Tracheal epithelial cell (primary cell): ENCODE measurements around the gene PPM1M. TPM values are rescaled to one million over a fixed set of nuclear protein-coding genes. Genes with fewer than 3 reads are reported as not detected.

ENCODE experiments used
- total RNA-seq: library from RNA; depleted of rRNA; stranded (reverse); fragments of >200 nt; gene quantifications from 2 replicates; pipeline ENCODE4 v1.2.1, GENCODE V29; 2014

Gene PPM1M, protein sequence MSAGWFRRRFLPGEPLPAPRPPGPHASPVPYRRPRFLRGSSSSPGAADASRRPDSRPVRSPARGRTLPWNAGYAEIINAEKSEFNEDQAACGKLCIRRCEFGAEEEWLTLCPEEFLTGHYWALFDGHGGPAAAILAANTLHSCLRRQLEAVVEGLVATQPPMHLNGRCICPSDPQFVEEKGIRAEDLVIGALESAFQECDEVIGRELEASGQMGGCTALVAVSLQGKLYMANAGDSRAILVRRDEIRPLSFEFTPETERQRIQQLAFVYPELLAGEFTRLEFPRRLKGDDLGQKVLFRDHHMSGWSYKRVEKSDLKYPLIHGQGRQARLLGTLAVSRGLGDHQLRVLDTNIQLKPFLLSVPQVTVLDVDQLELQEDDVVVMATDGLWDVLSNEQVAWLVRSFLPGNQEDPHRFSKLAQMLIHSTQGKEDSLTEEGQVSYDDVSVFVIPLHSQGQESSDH
- total RNA-seq: 3.4 and 6.0 TPM in 2 replicates

DNA sequence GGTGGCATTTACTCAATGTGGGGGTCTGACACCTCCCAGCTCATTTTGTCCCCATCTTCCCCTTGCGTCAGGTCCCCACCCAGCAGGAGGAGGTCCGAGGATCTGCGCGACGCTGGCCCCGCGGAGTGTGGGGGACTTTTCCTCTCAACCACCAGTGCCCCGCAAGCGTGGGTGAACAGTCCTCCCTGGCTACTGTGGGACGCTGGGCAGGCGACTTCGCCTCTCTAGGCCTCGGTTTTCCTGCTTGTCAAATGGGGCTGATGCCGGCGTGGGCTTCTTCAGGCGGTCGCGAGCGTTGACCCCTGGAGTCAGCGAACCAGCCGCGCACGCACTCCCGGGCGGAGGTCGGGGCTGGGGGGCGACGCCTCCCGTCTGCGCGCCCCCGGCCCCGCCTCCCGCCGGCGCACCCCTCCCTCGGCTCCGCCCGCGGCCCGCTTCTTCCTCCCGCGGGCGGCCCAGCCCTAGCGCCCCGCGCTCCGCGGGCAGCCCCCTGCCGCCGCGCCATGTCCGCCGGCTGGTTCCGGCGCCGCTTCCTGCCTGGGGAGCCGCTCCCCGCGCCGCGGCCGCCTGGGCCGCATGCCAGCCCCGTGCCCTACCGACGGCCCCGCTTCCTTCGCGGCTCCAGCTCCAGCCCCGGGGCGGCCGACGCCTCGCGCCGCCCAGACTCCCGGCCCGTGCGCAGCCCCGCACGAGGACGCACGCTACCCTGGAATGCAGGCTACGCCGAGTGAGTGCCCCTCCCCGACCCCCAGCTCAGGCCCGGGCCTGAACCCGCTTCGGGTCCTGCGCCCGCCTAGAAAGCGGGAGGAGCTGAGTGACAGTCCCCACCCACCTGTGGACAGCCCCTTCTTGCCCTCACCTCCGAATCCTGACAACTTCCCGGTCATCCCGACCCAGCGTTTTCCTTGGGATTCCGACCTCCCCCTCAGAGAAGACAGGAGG, at the start of gene PPM1M:
Gene PPM1M (plus strand): TSS at position 438 of the 942 bp plus-strand sequence. CDS start 66 bp downstream, at position 504.

DNA sequence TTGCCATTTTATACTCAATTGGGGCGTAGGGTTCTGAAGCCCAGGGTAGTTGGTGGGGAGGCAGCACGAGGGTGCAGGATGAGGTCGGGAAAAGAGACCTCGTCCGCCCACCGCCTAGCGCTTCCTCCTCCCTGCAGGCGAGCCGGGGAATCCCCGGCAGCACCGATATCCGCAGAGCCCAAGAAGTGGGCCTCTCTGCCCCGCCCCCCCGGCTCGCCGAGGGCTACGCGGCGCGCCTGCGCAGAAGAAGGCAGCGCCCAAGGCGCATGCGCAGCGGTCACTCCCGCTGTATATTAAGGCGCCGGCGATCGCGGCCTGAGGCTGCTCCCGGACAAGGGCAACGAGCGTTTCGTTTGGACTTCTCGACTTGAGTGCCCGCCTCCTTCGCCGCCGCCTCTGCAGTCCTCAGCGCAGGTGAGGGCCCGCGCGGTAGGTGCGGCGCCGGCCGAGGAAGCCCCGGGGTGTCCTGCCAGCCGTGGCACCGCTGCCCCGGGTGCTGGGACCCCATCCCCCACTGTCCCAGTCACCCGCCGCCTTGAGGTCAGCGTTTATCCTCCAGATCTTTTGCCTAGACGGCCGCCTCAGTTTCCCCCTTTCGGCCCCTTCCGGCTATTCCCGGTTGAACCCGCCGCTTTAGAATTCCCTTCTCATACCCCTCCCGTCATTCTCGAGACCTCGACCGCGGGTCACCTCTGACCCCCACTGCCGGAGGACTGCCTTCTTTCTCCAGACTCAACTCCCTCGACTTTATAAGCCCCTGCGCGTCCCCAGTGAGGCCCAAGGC, 47.5 kb upstream of the PPM1M start, which contains the start of gene ALAS1:
Gene ALAS1 (plus strand): TSS at position 319 of the 784 bp plus-strand sequence. CDS start 1,082 bp downstream, outside the sequence.

DNA sequence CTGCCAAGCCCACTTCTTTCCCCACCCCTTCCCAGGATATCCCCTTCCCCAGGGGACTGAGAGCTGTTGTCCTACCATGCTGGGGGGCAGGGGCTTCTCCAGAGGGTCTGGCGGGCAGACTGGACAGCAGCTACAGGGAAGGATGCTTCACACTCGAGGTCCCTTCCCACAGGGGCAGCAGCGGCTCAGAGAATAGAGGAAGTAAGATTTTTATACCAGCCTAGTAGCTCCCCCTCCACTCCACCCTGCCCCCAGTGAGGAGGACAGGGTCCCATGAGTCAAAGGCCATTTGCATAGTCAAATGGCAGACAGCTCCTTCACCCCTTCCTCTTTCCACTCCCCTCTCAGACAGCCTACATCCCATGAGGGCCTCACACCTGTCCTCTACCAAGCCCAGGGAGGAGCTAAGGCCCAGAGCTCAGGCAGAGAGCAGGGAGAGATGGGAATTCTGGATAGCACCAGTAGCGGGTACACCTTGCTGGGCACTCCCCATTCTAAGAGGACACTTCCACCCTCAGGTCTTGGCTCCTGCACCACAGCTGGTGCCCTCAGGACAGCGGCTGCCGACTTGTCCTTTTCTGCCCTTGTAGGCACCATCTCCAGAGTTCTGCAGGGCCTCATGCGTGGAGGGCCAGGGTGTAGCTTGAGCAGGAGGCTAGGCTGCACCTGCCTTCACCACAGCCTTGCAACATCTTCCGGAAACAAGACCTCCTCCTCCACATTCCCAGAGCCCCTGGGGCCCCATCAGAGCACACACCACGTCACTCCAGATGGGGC, 19.9 kb upstream of the PPM1M start, which contains the start of gene TLR9:
Gene TLR9 (minus strand): TSS at position 194 of the 777 bp plus-strand sequence. CDS start 116 bp downstream, at position 78.

DNA sequence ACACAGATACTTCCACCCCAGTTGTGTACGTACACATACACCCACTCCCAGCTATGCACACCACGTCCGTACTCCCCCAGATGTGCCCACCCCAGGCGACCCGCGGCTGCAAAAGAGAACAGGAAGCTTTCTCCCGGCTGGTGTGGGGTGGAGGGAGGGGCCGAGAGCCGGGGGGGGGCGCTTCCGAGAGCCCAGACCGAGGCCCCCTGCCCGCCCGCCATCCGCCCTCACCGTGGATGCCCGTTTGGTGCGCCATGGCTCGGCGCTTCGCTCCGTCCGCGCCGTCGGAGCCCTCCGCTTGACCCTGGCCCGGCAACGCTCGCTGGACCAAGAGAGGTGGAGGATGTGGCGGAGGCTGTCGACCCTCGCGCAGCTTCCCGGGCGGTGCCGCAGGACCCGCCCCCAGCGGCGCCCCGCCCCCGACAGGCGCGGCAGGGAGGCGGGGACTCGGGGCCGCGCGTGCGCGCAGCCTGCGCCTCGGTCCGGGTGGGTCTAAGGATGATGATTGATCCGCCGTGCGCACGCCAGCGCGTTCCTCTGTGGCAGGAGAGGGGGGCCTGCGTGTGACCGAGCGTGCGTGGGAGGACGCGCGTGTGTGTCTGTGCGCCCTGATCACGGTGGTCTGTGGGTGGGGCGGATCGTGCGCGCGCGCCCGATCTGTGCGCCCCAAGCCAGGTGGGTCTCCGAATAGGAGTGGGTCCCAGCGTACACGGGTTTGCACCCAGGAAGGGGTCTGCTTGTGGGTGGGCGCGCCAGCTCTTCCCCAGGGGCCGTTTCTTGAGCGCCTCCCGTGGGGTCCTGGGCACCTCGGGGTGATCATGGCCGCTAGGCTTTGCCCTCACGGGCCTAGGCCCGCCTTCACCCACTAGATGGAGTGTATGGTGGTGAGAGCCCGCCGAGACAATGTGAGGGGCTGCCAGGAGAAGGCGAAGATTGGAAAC, 6.5 kb upstream of the PPM1M start, which contains the start of gene TWF2:
Gene TWF2 (minus strand): TSS at position 398 of the 941 bp plus-strand sequence. CDS start 142 bp downstream, at position 256.

DNA sequence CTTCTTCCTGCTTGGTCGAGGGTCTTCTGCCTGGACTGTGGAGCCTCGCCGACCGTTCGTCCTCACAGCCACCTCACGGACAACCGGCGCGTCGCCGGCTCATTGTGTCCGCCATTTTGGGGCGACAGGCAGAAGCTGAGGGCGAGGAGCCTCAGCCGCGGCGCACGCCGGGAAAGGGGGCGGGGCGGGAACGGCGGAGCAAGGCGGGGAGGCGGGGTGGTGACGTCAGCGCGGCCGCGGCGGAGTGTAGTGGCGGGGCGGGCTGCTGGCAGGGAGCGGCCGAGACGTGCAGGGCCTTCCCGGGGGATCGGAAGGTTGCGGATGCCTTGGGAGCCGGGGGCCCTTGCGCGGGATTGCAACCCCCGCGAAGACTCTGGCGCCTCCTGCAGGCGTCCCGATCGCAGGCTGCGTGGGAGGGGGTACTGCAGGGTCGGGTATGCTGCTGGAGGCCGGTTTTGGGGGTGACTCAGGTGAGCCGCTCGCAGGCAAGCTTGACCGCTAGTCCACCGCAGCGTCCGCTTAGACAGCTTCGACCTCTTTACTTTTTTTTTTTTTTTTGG, 33.0 kb downstream of the PPM1M start, which contains the start of gene WDR82:
Gene WDR82 (minus strand): TSS at position 140 of the 560 bp plus-strand sequence. CDS start 288 bp downstream, outside the sequence.

Other genes with a start within 250 kb of the PPM1M start
- 1,575 and 1,891 TPM in 2 replicates for gene RPL29, start 249.9 kb upstream of the PPM1M start, total RNA-seq
- 102 and 110 TPM in 2 replicates for gene DUSP7, start 189.2 kb upstream of the PPM1M start, total RNA-seq
- 0.85 and 2.2 TPM in 2 replicates for gene POC1A, start 91.3 kb upstream of the PPM1M start, total RNA-seq
- 36.2 and 44.1 TPM in 2 replicates for gene ALAS1, start 47.6 kb upstream of the PPM1M start, total RNA-seq
- gene TLR9, start 20.1 kb upstream of the PPM1M start, total RNA-seq: under 0.01 TPM in 1 of 2 replicates, not detected in the other
- gene TWF2, start 6.6 kb upstream of the PPM1M start, total RNA-seq: 57.1 and 97.1 TPM in 2 replicates
- 54.9 and 62.7 TPM in 2 replicates for gene WDR82, start 32.9 kb downstream of the PPM1M start, total RNA-seq
- 3.4 and 5.8 TPM in 2 replicates for gene GLYCTK, start 42.1 kb downstream of the PPM1M start, total RNA-seq
- gene DNAH1, start 70.6 kb downstream of the PPM1M start, total RNA-seq: 0.85 and 0.96 TPM in 2 replicates
- 52.4 and 79.3 TPM in 2 replicates for gene BAP1, start 164.2 kb downstream of the PPM1M start, total RNA-seq
- 5.8 and 9.6 TPM in 2 replicates for gene PHF7, start 164.9 kb downstream of the PPM1M start, total RNA-seq
- gene SEMA3G, start 199.3 kb downstream of the PPM1M start, total RNA-seq: under 0.01 and 1.7 TPM in 2 replicates
- 0.48 TPM in 1 of 2 replicates, not detected in the other for gene TNNC1, start 208.3 kb downstream of the PPM1M start, total RNA-seq
- gene NISCH, start 209.8 kb downstream of the PPM1M start, total RNA-seq: 29.4 and 39.3 TPM in 2 replicates
- 0.21 and 0.24 TPM in 2 replicates for gene STAB1, start 249.6 kb downstream of the PPM1M start, total RNA-seq